ENCODE data around the gene TAF1B.

- TF ChIP-seq CTCF (conservative IDR thresholded peaks at IDR 0.05) (no peak), EZH2 (IDR thresholded peaks at IDR 0.05; ENCODE audit: low read depth) (no peak)
Measured at GRCh38 chr2:9824956-9825720, 18.1 kb upstream of the TAF1B start.
